Type B pancreatic cell (in vitro differentiated cells): ENCODE results near the gene DCP2. TPM values are rescaled to one million over a fixed set of nuclear protein-coding genes. Genes with fewer than 3 reads are reported as not detected.

ENCODE experiments used
- DNase-seq: peaks from one replicate; pipeline ENCODE4 v3.0.0; 2021; ENCODE audit warnings: mixed read lengths; ENCODE audit not compliant: unreplicated experiment; ENCODE audit errors: extremely low spot score
- H3K27ac Mint-ChIP-seq: 2 replicates; pipeline ENCODE4 v1.8.0; 2021; ENCODE audit warnings: mild to moderate bottlenecking, mixed read lengths
- H3K27me3 Mint-ChIP-seq: 2 replicates; pipeline ENCODE4 v1.8.0; 2021; ENCODE audit warnings: mixed read lengths
- H3K36me3 Mint-ChIP-seq: 2 replicates; pipeline ENCODE4 v1.8.0; 2021; ENCODE audit warnings: mixed read lengths
- H3K4me1 Mint-ChIP-seq: one replicate; pipeline ENCODE4 v1.8.0; 2021; ENCODE audit warnings: mixed read lengths; ENCODE audit not compliant: unreplicated experiment
- H3K4me3 Mint-ChIP-seq: 2 replicates; pipeline ENCODE4 v1.8.0; 2021; ENCODE audit warnings: mild to moderate bottlenecking, mixed read lengths
- H3K9me3 Mint-ChIP-seq: 2 replicates; pipeline ENCODE4 v1.8.0; 2021; ENCODE audit warnings: mixed read lengths
- CTCF ChIP-seq: fragments of 200-600 bp; sonication (generic); conservative IDR thresholded peaks from 2 replicates; pipeline ENCODE4 v1.5.0; 2021; ENCODE audit warnings: antibody characterized with exemption, mild to moderate bottlenecking
- total RNA-seq: library from RNA; stranded (reverse); gene quantifications from 2 replicates; pipeline ENCODE4 v1.2.1, GENCODE V29; 2021; ENCODE audit warnings: low replicate concordance

Gene DCP2
- total RNA-seq, 1 donor from 2014 or later, result 90.3 TPM

GRCh38 chr5:113036826-113037225, 60.2 kb downstream of the DCP2 start:
- Mint-ChIP-seq H3K36me3 (peaks cover 11% of the 10 kb centered on the region), H3K27ac (no peak overlapping the region), H3K27me3 (no peaks in the 10 kb centered on the region), H3K9me3 (no peaks in the 10 kb centered on the region), H3K4me3 (no peak overlapping the region), H3K4me1 (peaks cover 10% of the 10 kb centered on the region)
- no peak for DNase-seq
- TF ChIP-seq CTCF, result no peak

GRCh38 chr5:113038136-113038535, 61.5 kb downstream of the DCP2 start:
- Mint-ChIP-seq H3K27ac (no peak overlapping the region), H3K4me3 (no peak overlapping the region), H3K36me3 (peaks cover 11% of the 10 kb centered on the region), H3K27me3 (no peaks in the 10 kb centered on the region), H3K9me3 (no peaks in the 10 kb centered on the region), H3K4me1 (peaks cover 7% of the 10 kb centered on the region)
- DNase-seq, result no peak
- no peak for TF ChIP-seq CTCF

- Mint-ChIP-seq H3K9me3 (no peaks in the 10 kb centered on the region), H3K27ac (no peak overlapping the region), H3K36me3 (peaks cover 11% of the 10 kb centered on the region), H3K27me3 (no peaks in the 10 kb centered on the region), H3K4me1 (peaks cover 7% of the 10 kb centered on the region), H3K4me3 (no peak overlapping the region)
- no peak for TF ChIP-seq CTCF
- DNase-seq, result peak; percentile 43
Measured at GRCh38 chr5:113038714-113039113, 62.1 kb downstream of the DCP2 start.

- Mint-ChIP-seq H3K36me3 (peaks cover 11% of the 10 kb centered on the region), H3K9me3 (no peaks in the 10 kb centered on the region), H3K4me3 (no peak overlapping the region), H3K27me3 (no peaks in the 10 kb centered on the region), H3K27ac (no peak overlapping the region), H3K4me1 (peaks cover 7% of the 10 kb centered on the region)
- TF ChIP-seq CTCF, result no peak
- DNase-seq, result peak; percentile 40
Measured at GRCh38 chr5:113039229-113039933, 62.8 kb downstream of the DCP2 start.

GRCh38 chr5:113039934-113040285, 63.3 kb downstream of the DCP2 start:
- TF ChIP-seq CTCF, result no peak
- H3K9me3 Mint-ChIP-seq, result no peaks in the 10 kb centered on the region
- no peak overlapping the region for H3K27ac Mint-ChIP-seq
- H3K4me3 Mint-ChIP-seq, result no peak overlapping the region
- H3K4me1 Mint-ChIP-seq, result peaks cover 4% of the 10 kb centered on the region
- H3K36me3 Mint-ChIP-seq, result peaks cover 11% of the 10 kb centered on the region
- H3K27me3 Mint-ChIP-seq, result no peaks in the 10 kb centered on the region
- DNase-seq, result no peak
